WTC11 (cell line): Measurements from ENCODE around the gene TNRC6C. TPM values are rescaled to one million over a fixed set of nuclear protein-coding genes. Genes with fewer than 3 reads are reported as not detected.

Experiments
- ATAC-seq: fragments of 200-7000 bp; cut with Tn5 transposase; 2 replicates; pipeline ENCODE4 v1.10.0; 2021; ENCODE audit warnings: mild to moderate bottlenecking, moderate library complexity
- CTCF ChIA-PET: fragments of 300-600 bp; sonication (Branson Sonifier 250); formaldehyde crosslinking; loops from one replicate; lab custom pipeline; 2021; ENCODE audit warnings: antibody characterized with exemption; lab: Charles Lee
- POLR2A ChIA-PET: fragments of 350-600 bp; sonication (Branson Sonifier 250); formaldehyde crosslinking; loops from one replicate; lab custom pipeline; 2021; ENCODE audit warnings: antibody characterized with exemption; lab: Charles Lee
- DNase-seq: peaks from one replicate; pipeline ENCODE4 v3.0.0; 2021; ENCODE audit warnings: low spot score
- H3K27ac Mint-ChIP-seq: 2 replicates; pipeline ENCODE4 v1.8.0; 2021; ENCODE audit warnings: mixed read lengths
- H3K27me3 Mint-ChIP-seq: 2 replicates; pipeline ENCODE4 v1.8.0; 2021; ENCODE audit warnings: low read depth, mild to moderate bottlenecking, moderate library complexity, mixed read lengths
- H3K36me3 Mint-ChIP-seq: 2 replicates; pipeline ENCODE4 v1.8.0; 2021; ENCODE audit warnings: mixed read lengths
- H3K4me1 Mint-ChIP-seq: 2 replicates; pipeline ENCODE4 v1.8.0; 2022; ENCODE audit warnings: mixed read lengths
- H3K4me3 Mint-ChIP-seq: 2 replicates; pipeline ENCODE4 v1.8.0; 2021; ENCODE audit warnings: mild to moderate bottlenecking, moderate library complexity, mixed read lengths
- H3K9me3 Mint-ChIP-seq: 2 replicates; pipeline ENCODE4 v1.8.0; 2021; ENCODE audit warnings: mixed read lengths
- ATF1 ChIP-seq: sonication (generic); formaldehyde crosslinking; IDR thresholded peaks from 2 replicates; pipeline ENCODE4 v1.8.1; 2023; ENCODE audit warnings: mild to moderate bottlenecking, moderate library complexity, missing genetic modification reagents
- CREB1 ChIP-seq: sonication (generic); formaldehyde crosslinking; IDR thresholded peaks from 2 replicates; pipeline ENCODE4 v1.8.0; 2023; ENCODE audit warnings: mild to moderate bottlenecking, missing genetic modification reagents
- ELF4 ChIP-seq: sonication (generic); formaldehyde crosslinking; IDR thresholded peaks from 2 replicates; pipeline ENCODE4 v1.8.1; 2022; ENCODE audit warnings: low read depth, mild to moderate bottlenecking, moderate library complexity, missing genetic modification reagents
- GABPB1 ChIP-seq: sonication (generic); formaldehyde crosslinking; IDR thresholded peaks from 2 replicates; pipeline ENCODE4 v1.8.1; 2023; ENCODE audit warnings: mild to moderate bottlenecking, missing genetic modification reagents
- GRHL2 ChIP-seq: fragments of 250-450 bp; sonication (Bioruptor Pico); IDR thresholded peaks from 2 replicates; pipeline ENCODE4 v1.8.0; 2022; ENCODE audit warnings: mild to moderate bottlenecking, moderate library complexity; ENCODE audit not compliant: insufficient replicate concordance, severe bottlenecking
- HMGA2 ChIP-seq: fragments of 250-450 bp; sonication (Bioruptor Pico); IDR thresholded peaks from 2 replicates; pipeline ENCODE4 v1.4.0; 2021; ENCODE audit warnings: mild to moderate bottlenecking, moderate library complexity
- IRF2 ChIP-seq: sonication (generic); formaldehyde crosslinking; IDR thresholded peaks from 2 replicates; pipeline ENCODE4 v1.8.0; 2022; ENCODE audit warnings: low read depth, missing genetic modification reagents, borderline replicate concordance
- NFATC4 ChIP-seq: fragments of 250-450 bp; sonication (Bioruptor Pico); IDR thresholded peaks from 2 replicates; pipeline ENCODE4 v1.9.0; 2021; ENCODE audit warnings: mild to moderate bottlenecking
- SOX15 ChIP-seq: fragments of 250-450 bp; sonication (Bioruptor Pico); IDR thresholded peaks from 2 replicates; pipeline ENCODE4 v1.9.0; 2021; ENCODE audit warnings: mild to moderate bottlenecking
- SP1 ChIP-seq: sonication (generic); formaldehyde crosslinking; conservative IDR thresholded peaks from 2 replicates; pipeline ENCODE4 v1.8.1; 2022; ENCODE audit warnings: missing genetic modification reagents
- USF2 ChIP-seq: sonication (generic); formaldehyde crosslinking; IDR thresholded peaks from 2 replicates; pipeline ENCODE4 v1.8.1; 2023; ENCODE audit warnings: mild to moderate bottlenecking, missing genetic modification reagents, moderate library complexity
- ZNF121 ChIP-seq: sonication (generic); formaldehyde crosslinking; IDR thresholded peaks from 2 replicates; pipeline ENCODE4 v1.8.0; 2023; ENCODE audit warnings: missing genetic modification reagents
- ZNF138 ChIP-seq: sonication (generic); formaldehyde crosslinking; conservative IDR thresholded peaks from 2 replicates; pipeline ENCODE4 v1.8.1; 2022; ENCODE audit warnings: mild to moderate bottlenecking, moderate library complexity, missing genetic modification reagents
- ZNF232 ChIP-seq: sonication (generic); formaldehyde crosslinking; IDR thresholded peaks from 2 replicates; pipeline ENCODE4 v1.8.0; 2022; ENCODE audit warnings: mild to moderate bottlenecking, missing genetic modification reagents
- ZNF425 ChIP-seq: fragments of 250-450 bp; sonication (Bioruptor Pico); conservative IDR thresholded peaks from 2 replicates; pipeline ENCODE4 v1.9.0; 2021; ENCODE audit warnings: mild to moderate bottlenecking
- ZNF671 ChIP-seq: fragments of 250-450 bp; sonication (Bioruptor Pico); IDR thresholded peaks from 2 replicates; pipeline ENCODE4 v1.8.0; 2021; ENCODE audit warnings: mild to moderate bottlenecking
- ZSCAN18 ChIP-seq: fragments of 250-450 bp; sonication (Bioruptor Pico); IDR thresholded peaks from 2 replicates; pipeline ENCODE4 v2.1.2; 2022; ENCODE audit warnings: mild to moderate bottlenecking, moderate library complexity
- total RNA-seq: library from RNA; stranded (reverse); gene quantifications from 3 replicates; pipeline ENCODE4 v1.2.3, GENCODE V29; 2021
- TF ChIP-seq, protein P1 (sequence below): sonication (generic); formaldehyde crosslinking; IDR thresholded peaks from 2 replicates; pipeline ENCODE4 v1.8.1; 2022; ENCODE audit warnings: mild to moderate bottlenecking, moderate library complexity, missing genetic modification reagents
- TF ChIP-seq, protein P2 (sequence below): sonication (generic); formaldehyde crosslinking; conservative IDR thresholded peaks from 2 replicates; pipeline ENCODE4 v1.8.1; 2023; ENCODE audit warnings: mild to moderate bottlenecking, low read depth, missing genetic modification reagents, moderate library complexity
- TF ChIP-seq, protein P3 (sequence below): fragments of 250-450 bp; sonication (Bioruptor Pico); IDR thresholded peaks from 2 replicates; pipeline ENCODE4 v1.9.0; 2021; ENCODE audit warnings: mild to moderate bottlenecking

The TNRC6C gene
- total RNA-seq, 1 experiment from 2014 or later: 52.3 TPM

- no peak for TF ChIP-seq ZNF138
- no peak for TF ChIP-seq ZNF671 (CRISPR knock-in tag)
- TF ChIP-seq ZNF232: no peak
- DNase-seq (no peak), ATAC-seq (no peak)
- H3K27ac Mint-ChIP-seq: no peak overlapping the region
- peaks cover 62% of the 10 kb centered on the region for H3K36me3 Mint-ChIP-seq
- POLR2A ChIA-PET: no interaction called here
- no peak overlapping the region for H3K4me3 Mint-ChIP-seq
- H3K27me3 Mint-ChIP-seq: no peaks in the 10 kb centered on the region
- peaks cover 9% of the 10 kb centered on the region for H3K4me1 Mint-ChIP-seq
- H3K9me3 Mint-ChIP-seq: peaks cover 29% of the 10 kb centered on the region
- CTCF ChIA-PET: interaction anchor here (1.5 kb wide), 1 partner anchor 18 kb away, joined by 7 read pairs; no protein-coding TSS in a partner anchor
These were observed 144.8 kb downstream of the TNRC6C start for GRCh38 chr17:78103311-78103710.

DNA sequence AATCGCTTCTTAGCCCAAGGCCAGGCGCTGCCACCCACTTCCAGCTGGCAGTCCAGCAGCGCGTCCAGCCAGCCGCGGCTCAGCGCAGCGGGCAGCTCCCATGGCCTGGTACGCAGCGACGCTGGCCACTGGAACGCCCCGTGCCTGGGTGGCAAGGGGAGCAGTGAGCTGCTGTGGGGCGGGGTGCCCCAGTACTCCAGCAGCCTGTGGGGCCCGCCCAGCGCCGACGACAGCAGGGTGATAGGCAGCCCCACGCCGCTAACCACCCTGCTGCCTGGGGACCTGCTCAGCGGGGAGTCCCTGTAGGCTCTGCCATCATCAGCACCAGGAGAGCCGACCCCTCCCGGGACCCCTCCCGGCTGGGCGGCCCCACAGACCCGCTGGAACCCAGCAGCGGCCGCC, 146.0 kb downstream of the TNRC6C start:
- no peak for TF ChIP-seq SP1 (CRISPR knock-in tag)
- TF ChIP-seq ZNF121 (CRISPR knock-in tag): no peak
- TF ChIP-seq USF2 (CRISPR knock-in tag): no peak
- TF ChIP-seq GABPB1 (CRISPR knock-in tag): no peak
- TF ChIP-seq ZSCAN18 (CRISPR knock-in tag): no peak
- TF ChIP-seq, protein P1, sequence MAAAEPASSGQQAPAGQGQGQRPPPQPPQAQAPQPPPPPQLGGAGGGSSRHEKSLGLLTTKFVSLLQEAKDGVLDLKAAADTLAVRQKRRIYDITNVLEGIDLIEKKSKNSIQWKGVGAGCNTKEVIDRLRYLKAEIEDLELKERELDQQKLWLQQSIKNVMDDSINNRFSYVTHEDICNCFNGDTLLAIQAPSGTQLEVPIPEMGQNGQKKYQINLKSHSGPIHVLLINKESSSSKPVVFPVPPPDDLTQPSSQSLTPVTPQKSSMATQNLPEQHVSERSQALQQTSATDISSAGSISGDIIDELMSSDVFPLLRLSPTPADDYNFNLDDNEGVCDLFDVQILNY (CRISPR knock-in tag): no peak
- TF ChIP-seq, protein P2, sequence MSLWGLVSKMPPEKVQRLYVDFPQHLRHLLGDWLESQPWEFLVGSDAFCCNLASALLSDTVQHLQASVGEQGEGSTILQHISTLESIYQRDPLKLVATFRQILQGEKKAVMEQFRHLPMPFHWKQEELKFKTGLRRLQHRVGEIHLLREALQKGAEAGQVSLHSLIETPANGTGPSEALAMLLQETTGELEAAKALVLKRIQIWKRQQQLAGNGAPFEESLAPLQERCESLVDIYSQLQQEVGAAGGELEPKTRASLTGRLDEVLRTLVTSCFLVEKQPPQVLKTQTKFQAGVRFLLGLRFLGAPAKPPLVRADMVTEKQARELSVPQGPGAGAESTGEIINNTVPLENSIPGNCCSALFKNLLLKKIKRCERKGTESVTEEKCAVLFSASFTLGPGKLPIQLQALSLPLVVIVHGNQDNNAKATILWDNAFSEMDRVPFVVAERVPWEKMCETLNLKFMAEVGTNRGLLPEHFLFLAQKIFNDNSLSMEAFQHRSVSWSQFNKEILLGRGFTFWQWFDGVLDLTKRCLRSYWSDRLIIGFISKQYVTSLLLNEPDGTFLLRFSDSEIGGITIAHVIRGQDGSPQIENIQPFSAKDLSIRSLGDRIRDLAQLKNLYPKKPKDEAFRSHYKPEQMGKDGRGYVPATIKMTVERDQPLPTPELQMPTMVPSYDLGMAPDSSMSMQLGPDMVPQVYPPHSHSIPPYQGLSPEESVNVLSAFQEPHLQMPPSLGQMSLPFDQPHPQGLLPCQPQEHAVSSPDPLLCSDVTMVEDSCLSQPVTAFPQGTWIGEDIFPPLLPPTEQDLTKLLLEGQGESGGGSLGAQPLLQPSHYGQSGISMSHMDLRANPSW (CRISPR knock-in tag): no peak
- TF ChIP-seq CREB1 (CRISPR knock-in tag): no peak
- TF ChIP-seq IRF2: no peak
- TF ChIP-seq ATF1 (CRISPR knock-in tag): no peak
- no peak for TF ChIP-seq ZNF425 (CRISPR knock-in tag)
- POLR2A ChIA-PET: no interaction called here
- Mint-ChIP-seq H3K36me3 (peaks cover 50% of the 10 kb centered on the region), H3K4me1 (peaks cover 9% of the 10 kb centered on the region), H3K27me3 (no peaks in the 10 kb centered on the region), H3K9me3 (peaks cover 20% of the 10 kb centered on the region), H3K27ac (no peak overlapping the region), H3K4me3 (no peak overlapping the region)
- DNase-seq: no peak
- no peak for ATAC-seq
- CTCF ChIA-PET: interaction anchor here (2.3 kb wide), 1 partner anchor 20 kb away, joined by 17 read pairs; no protein-coding TSS in a partner anchor

DNA sequence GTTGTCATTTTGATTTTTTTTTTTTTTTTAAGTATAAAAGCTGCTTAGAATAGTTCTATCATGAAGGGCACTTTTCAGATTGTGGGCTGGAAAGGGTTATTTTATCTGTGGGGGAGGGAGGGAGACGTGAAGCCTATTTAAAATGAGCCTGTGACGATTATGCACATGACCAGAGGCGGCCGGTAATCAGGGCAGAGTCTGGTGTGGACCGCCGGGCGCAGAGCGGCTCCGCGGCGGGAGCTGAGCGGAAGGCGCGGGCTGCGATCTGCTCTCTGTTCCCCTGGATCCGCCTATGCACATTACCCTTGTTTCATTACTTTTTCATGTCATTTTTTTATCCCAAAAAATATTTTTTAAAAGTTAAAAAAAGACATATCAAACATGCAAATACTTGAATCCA, 146.6 kb downstream of the TNRC6C start:
- POLR2A ChIA-PET: no interaction called here
- Mint-ChIP-seq H3K36me3 (peaks cover 44% of the 10 kb centered on the region), H3K27me3 (no peaks in the 10 kb centered on the region), H3K9me3 (peaks cover 14% of the 10 kb centered on the region), H3K4me3 (no peak overlapping the region), H3K27ac (no peak overlapping the region), H3K4me1 (peaks cover 9% of the 10 kb centered on the region)
- ATAC-seq (no peak), DNase-seq (no peak)
- TF ChIP-seq ELF4 (CRISPR knock-in tag) (no peak), NFATC4 (CRISPR knock-in tag) (no peak), HMGA2 (no peak), GRHL2 (no peak), SOX15 (CRISPR knock-in tag) (no peak)
- TF ChIP-seq, protein P3, sequence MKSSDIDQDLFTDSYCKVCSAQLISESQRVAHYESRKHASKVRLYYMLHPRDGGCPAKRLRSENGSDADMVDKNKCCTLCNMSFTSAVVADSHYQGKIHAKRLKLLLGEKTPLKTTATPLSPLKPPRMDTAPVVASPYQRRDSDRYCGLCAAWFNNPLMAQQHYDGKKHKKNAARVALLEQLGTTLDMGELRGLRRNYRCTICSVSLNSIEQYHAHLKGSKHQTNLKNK (CRISPR knock-in tag): no peak
- CTCF ChIA-PET: interaction anchor here (0.6 to 2.3 kb wide), 3 partner anchors 11 to 81 kb away, joined by 3 to 17 read pairs (median 3); no protein-coding TSS in a partner anchor
